ENCODE results near the gene TMEM81.

The TMEM81 gene

GRCh38 chr1:205057808-205058575 is 26.3 kb downstream of the TMEM81 start:
- no peak for DNase-seq

- no peak for DNase-seq
Observed at GRCh38 chr1:205056956-205057568, 27.2 kb downstream of the TMEM81 start.

- no peak for DNase-seq
Observed at GRCh38 chr1:205056188-205056611, 28.1 kb downstream of the TMEM81 start.

- no peak for DNase-seq
Observed at GRCh38 chr1:205054013-205054412, 30.2 kb downstream of the TMEM81 start.

GRCh38 chr1:205053296-205053695 is 31.0 kb downstream of the TMEM81 start:
- DNase-seq: no peak

GRCh38 chr1:205052690-205053089 is 31.6 kb downstream of the TMEM81 start:
- no peak for DNase-seq

- peak; percentile 94 for DNase-seq
Observed at GRCh38 chr1:205049479-205049878, 34.8 kb downstream of the TMEM81 start.

- DNase-seq: peak; percentile 98
Observed at GRCh38 chr1:205048382-205048781, 35.9 kb downstream of the TMEM81 start.

- DNase-seq: no peak
Observed at GRCh38 chr1:205047764-205048231, 36.5 kb downstream of the TMEM81 start.

GRCh38 chr1:205046870-205047269 is 37.4 kb downstream of the TMEM81 start:
- no peak for DNase-seq

- no peak for DNase-seq
Observed at GRCh38 chr1:205045146-205045545, 39.1 kb downstream of the TMEM81 start.

GRCh38 chr1:205044741-205045140 is 39.5 kb downstream of the TMEM81 start:
- no peak for DNase-seq

- no peak for DNase-seq
Observed at GRCh38 chr1:205043866-205044265, 40.4 kb downstream of the TMEM81 start.

- DNase-seq: no peak
Observed at GRCh38 chr1:205042911-205043806, 41.1 kb downstream of the TMEM81 start, which contains the start of gene CNTN2. Gene CNTN2 (plus strand): TSS chr1:205043212. CDS start chr1:205053186, 9,974 bp downstream.

GRCh38 chr1:205041998-205042910 is 42.0 kb downstream of the TMEM81 start:
- DNase-seq: peak; percentile 84

GRCh38 chr1:205041001-205041715 is 43.1 kb downstream of the TMEM81 start:
- peak; percentile 96 for DNase-seq

- no peak for DNase-seq
Observed at GRCh38 chr1:205038132-205038786, 46.0 kb downstream of the TMEM81 start.

- no peak for DNase-seq
Observed at GRCh38 chr1:205037539-205037938, 46.7 kb downstream of the TMEM81 start.
